Neural crest cell (in vitro differentiated cells): ENCODE measurements around the gene ASIC3. TPM values are rescaled to one million over a fixed set of nuclear protein-coding genes. Genes with fewer than 3 reads are reported as not detected.
A peak's percentile ranks its signal among the peaks of the same experiment; 100 is the strongest.

Experiments
- DNase-seq: peaks from one replicate; pipeline ENCODE4 v3.0.0; 2021; ENCODE audit warnings: low read depth, mixed read lengths, low spot score
- H3K27ac Mint-ChIP-seq: one replicate; pipeline ENCODE4 v1.8.0; 2021; ENCODE audit warnings: mild to moderate bottlenecking, mixed read lengths; ENCODE audit not compliant: unreplicated experiment
- H3K27me3 Mint-ChIP-seq: 2 replicates; pipeline ENCODE4 v1.8.0; 2021; ENCODE audit warnings: low read depth, mild to moderate bottlenecking, mixed read lengths
- H3K36me3 Mint-ChIP-seq: 2 replicates; pipeline ENCODE4 v1.8.0; 2021; ENCODE audit warnings: low read depth, mild to moderate bottlenecking, mixed read lengths
- H3K4me1 Mint-ChIP-seq: 2 replicates; pipeline ENCODE4 v1.8.0; 2021; ENCODE audit warnings: mixed read lengths
- H3K4me3 Mint-ChIP-seq: one replicate; pipeline ENCODE4 v1.8.0; 2021; ENCODE audit warnings: mild to moderate bottlenecking, mixed read lengths
- H3K9me3 Mint-ChIP-seq: 2 replicates; pipeline ENCODE4 v1.8.0; 2021; ENCODE audit warnings: mixed read lengths
- CTCF ChIP-seq: fragments of 200-600 bp; sonication (generic); conservative IDR thresholded peaks from 2 replicates; pipeline ENCODE4 v1.5.0; 2021; ENCODE audit warnings: antibody characterized with exemption, mild to moderate bottlenecking
- total RNA-seq: library from RNA; stranded (reverse); gene quantifications from 2 replicates; pipeline ENCODE4 v1.2.1, GENCODE V29; 2021

The ASIC3 gene
- total RNA-seq, 1 donor from 2014 or later, result 6.0 TPM

- Mint-ChIP-seq H3K36me3 (no peaks in the 10 kb centered on the region), H3K4me1 (peaks cover 48% of the 10 kb centered on the region), H3K9me3 (no peaks in the 10 kb centered on the region), H3K27me3 (peaks cover 16% of the 10 kb centered on the region), H3K4me3 (peak overlapping the region; percentile 79), H3K27ac (peak overlapping the region; percentile 81)
- TF ChIP-seq CTCF, result no peak
- DNase-seq, result no peak
Observed at GRCh38 chr7:151018421-151019129, 29.8 kb upstream of the ASIC3 start.

- peaks cover 16% of the 10 kb centered on the region for H3K27me3 Mint-ChIP-seq
- H3K36me3 Mint-ChIP-seq, result no peaks in the 10 kb centered on the region
- no peak for TF ChIP-seq CTCF
- H3K27ac Mint-ChIP-seq, result no peak overlapping the region
- H3K4me3 Mint-ChIP-seq, result peak overlapping the region; percentile 82
- no peak for DNase-seq
- peaks cover 47% of the 10 kb centered on the region for H3K4me1 Mint-ChIP-seq
- no peaks in the 10 kb centered on the region for H3K9me3 Mint-ChIP-seq
Observed at GRCh38 chr7:151019130-151019447, 29.2 kb upstream of the ASIC3 start.

GRCh38 chr7:151020231-151020630 is 28.1 kb upstream of the ASIC3 start:
- Mint-ChIP-seq H3K27ac (peak overlapping the region; percentile 91), H3K4me3 (peak overlapping the region; percentile 82), H3K27me3 (peaks cover 16% of the 10 kb centered on the region), H3K36me3 (no peaks in the 10 kb centered on the region), H3K4me1 (peaks cover 40% of the 10 kb centered on the region), H3K9me3 (no peaks in the 10 kb centered on the region)
- no peak for TF ChIP-seq CTCF
- DNase-seq, result no peak

GRCh38 chr7:151023232-151023631 is 25.1 kb upstream of the ASIC3 start:
- Mint-ChIP-seq H3K4me1 (peaks cover 34% of the 10 kb centered on the region), H3K27me3 (peaks cover 18% of the 10 kb centered on the region)

GRCh38 chr7:151024435-151025056 is 23.8 kb upstream of the ASIC3 start, which contains the start of gene ATG9B:
ATG9B (minus strand) TSS chr7:151024494; CDS start chr7:151024423, 71 bp downstream.
- Mint-ChIP-seq H3K9me3 (no peaks in the 10 kb centered on the region), H3K27ac (no peak within 1 kb of the TSS), H3K4me1 (peaks cover 35% of the 10 kb centered on the region), H3K36me3 (no peaks in the 10 kb centered on the region), H3K27me3 (peaks cover 12% of the 10 kb centered on the region), H3K4me3 (peak within 1 kb of the TSS; percentile 41)
- no peak for DNase-seq
- no peak for TF ChIP-seq CTCF

More at GRCh38 chr7:151023232-151023631, 25.1 kb upstream of the ASIC3 start:
- no peak for TF ChIP-seq CTCF
- DNase-seq, result no peak
- H3K9me3 Mint-ChIP-seq, result no peaks in the 10 kb centered on the region
- peak overlapping the region; percentile 41 for H3K4me3 Mint-ChIP-seq
- H3K36me3 Mint-ChIP-seq, result no peaks in the 10 kb centered on the region
- H3K27ac Mint-ChIP-seq, result no peak overlapping the region
